AG04450 (cell line): ENCODE results near the gene JTB. TPM values are rescaled to one million over a fixed set of nuclear protein-coding genes. Genes with fewer than 3 reads are reported as not detected.

Source experiments
- CTCF ChIA-PET: fragments of 300-600, 350-600 bp; formaldehyde crosslinking; extraction: SDS; loops from one replicate; lab custom pipeline; 2022; ENCODE audit warnings: antibody characterized with exemption, inconsistent platforms; lab: Charles Lee
- POLR2A ChIA-PET: fragments of 350-600 bp; formaldehyde crosslinking; extraction: SDS; loops from one replicate; lab custom pipeline; 2021; ENCODE audit warnings: antibody characterized with exemption, inconsistent platforms; lab: Yijun Ruan, JAX
- DNase-seq: peaks from one replicate; pipeline ENCODE4 v3.0.0-alpha.2; 2011; ENCODE audit warnings: low read depth, low spot score
- H3K27ac ChIP-seq: one replicate; pipeline ENCODE4 v1.5.1; 2012; ENCODE audit warnings: low read depth, low read length, control low read depth
- H3K27me3 ChIP-seq: one replicate; pipeline ENCODE4 v1.6.0; 2012; ENCODE audit warnings: low read length; ENCODE audit not compliant: control insufficient read depth, insufficient read depth
- H3K4me3 ChIP-seq: 2 replicates; pipeline ENCODE4 v1.5.1; 2011; ENCODE audit warnings: mild to moderate bottlenecking, low read depth, low read length, control low read depth
- H3K9me3 ChIP-seq: 2 replicates; pipeline ENCODE4 v1.5.1; 2012; ENCODE audit warnings: low read length; ENCODE audit not compliant: control insufficient read depth, insufficient read depth
- polyA plus RNA-seq: library from polyadenylated mRNA; depleted of rRNA; stranded (reverse); fragments of >200 nt; gene quantifications from 2 replicates; pipeline ENCODE4 v1.2.3, GENCODE V29; 2011
- TF ChIP-seq, protein P1 (sequence below): IDR thresholded peaks from 2 replicates; pipeline ENCODE4 v1.5.1; 2011; ENCODE audit warnings: low read depth, low read length, control low read depth, inconsistent platforms

Gene JTB
- polyA plus RNA-seq, 1 experiment: 160 TPM

DNA sequence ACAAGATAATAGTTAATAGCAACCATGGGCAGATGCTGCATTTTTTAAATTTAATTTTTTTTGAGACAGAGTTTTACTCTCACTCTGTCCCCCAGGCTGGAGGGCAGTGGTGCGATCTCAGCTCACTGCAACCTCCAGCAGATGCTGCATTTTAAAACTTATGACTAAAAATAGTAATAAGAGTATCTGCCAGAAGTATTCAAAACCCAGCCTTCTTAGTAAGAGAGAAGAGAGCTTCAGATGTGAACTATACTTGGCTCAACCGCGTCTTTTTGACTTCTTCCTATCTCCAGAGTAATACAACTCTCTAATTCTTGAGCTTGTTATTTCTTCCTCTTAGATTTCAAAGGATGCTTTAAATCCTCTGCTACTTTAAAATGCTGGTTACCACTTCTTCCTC, 17.7 kb upstream of the JTB start:
- ChIA-PET POLR2A (interaction anchor here (0.6 to 1.2 kb wide), 2 partner anchors 18 to 275 kb away, joined by 3 to 6 read pairs; partner anchors contain the start of gene JTB), CTCF (interaction anchor here (1.2 kb wide), 1 partner anchor 171 kb away, joined by 3 read pairs; no protein-coding TSS in a partner anchor)
- Histone ChIP-seq H3K27me3 (no peaks in the 10 kb centered on the region), H3K27ac (no peak overlapping the region), H3K9me3 (no peaks in the 10 kb centered on the region), H3K4me3 (no peak overlapping the region)
- TF ChIP-seq, protein P1, sequence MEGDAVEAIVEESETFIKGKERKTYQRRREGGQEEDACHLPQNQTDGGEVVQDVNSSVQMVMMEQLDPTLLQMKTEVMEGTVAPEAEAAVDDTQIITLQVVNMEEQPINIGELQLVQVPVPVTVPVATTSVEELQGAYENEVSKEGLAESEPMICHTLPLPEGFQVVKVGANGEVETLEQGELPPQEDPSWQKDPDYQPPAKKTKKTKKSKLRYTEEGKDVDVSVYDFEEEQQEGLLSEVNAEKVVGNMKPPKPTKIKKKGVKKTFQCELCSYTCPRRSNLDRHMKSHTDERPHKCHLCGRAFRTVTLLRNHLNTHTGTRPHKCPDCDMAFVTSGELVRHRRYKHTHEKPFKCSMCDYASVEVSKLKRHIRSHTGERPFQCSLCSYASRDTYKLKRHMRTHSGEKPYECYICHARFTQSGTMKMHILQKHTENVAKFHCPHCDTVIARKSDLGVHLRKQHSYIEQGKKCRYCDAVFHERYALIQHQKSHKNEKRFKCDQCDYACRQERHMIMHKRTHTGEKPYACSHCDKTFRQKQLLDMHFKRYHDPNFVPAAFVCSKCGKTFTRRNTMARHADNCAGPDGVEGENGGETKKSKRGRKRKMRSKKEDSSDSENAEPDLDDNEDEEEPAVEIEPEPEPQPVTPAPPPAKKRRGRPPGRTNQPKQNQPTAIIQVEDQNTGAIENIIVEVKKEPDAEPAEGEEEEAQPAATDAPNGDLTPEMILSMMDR: no peak
- no peak for DNase-seq

DNA sequence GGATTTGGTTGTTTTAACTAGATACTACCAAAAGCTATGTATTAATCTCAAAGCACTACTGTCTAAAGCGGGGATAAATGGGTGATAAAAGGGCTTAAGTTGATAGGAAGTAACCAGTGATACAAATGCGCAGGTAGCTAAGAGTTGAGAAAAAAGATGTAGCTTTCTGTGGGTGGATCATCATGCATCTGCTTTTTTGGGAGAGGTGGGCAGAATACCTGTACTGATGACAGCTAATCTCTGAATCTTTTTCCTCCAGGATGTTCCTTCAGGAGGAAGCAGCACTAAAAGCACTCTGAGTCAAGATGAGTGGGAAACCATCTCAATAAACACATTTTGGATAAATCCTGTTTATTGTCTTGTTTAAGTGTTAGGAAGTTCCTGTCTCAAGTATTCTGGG, 14.3 kb upstream of the JTB start:
- CTCF ChIA-PET: interaction anchor here (0.6 kb wide), 1 partner anchor 358 kb away, joined by 3 read pairs; the partner anchor contains the start of gene CHTOP

DNA sequence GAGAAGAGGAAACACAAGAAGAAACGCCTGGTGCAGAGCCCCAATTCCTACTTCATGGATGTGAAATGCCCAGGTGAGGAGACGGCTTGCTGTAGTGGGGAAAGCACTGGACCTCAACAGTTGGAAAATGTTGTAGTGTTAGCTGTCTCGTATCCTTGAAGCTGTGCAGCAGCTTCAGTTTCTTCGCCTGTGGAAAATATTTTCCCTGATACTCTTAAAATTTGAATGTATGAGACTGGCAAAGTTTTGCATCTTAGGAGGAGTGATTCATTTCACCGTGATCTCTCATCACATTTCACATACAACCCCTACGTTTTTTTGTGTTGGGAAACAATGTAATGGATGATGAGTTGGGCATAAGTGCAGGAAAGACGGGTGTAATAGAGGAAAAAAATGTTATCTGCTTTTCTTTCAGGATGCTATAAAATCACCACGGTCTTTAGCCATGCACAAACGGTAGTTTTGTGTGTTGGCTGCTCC, 13.7 kb upstream of the JTB start:
- CTCF ChIA-PET: interaction anchor here (0.6 to 1.5 kb wide), 2 partner anchors 24 to 358 kb away, joined by 3 to 5 read pairs; partner anchors contain the start of genes CHTOP and CREB3L4
- H3K9me3 ChIP-seq: no peaks in the 10 kb centered on the region; the same call in 1 of the 2 replicates
- peak overlapping the region; percentile 83 for H3K27ac ChIP-seq
- DNase-seq: no peak
- H3K27me3 ChIP-seq: no peaks in the 10 kb centered on the region
- POLR2A ChIA-PET: interaction anchor here (0.6 to 2.3 kb wide), 12 partner anchors 8 to 423 kb away, joined by 3 to 35 read pairs (median 12); partner anchors contain the start of genes CREB3L4, DENND4B, JTB and NUP210L
- TF ChIP-seq, protein P1: no peak
- H3K4me3 ChIP-seq: peak overlapping the region; percentile 88

More for the DNA sequence above, 14.3 kb upstream of the JTB start:
- POLR2A ChIA-PET: interaction anchor here (2.3 kb wide), 1 partner anchor 229 kb away, joined by 20 read pairs; the partner anchor contains the start of gene UBAP2L
- Histone ChIP-seq H3K27ac (no peak overlapping the region), H3K27me3 (no peaks in the 10 kb centered on the region), H3K4me3 (peak overlapping the region; percentile 88), H3K9me3 (no peaks in the 10 kb centered on the region; the same call in 1 of the 2 replicates)
- no peak for DNase-seq
- TF ChIP-seq, protein P1: no peak

DNA sequence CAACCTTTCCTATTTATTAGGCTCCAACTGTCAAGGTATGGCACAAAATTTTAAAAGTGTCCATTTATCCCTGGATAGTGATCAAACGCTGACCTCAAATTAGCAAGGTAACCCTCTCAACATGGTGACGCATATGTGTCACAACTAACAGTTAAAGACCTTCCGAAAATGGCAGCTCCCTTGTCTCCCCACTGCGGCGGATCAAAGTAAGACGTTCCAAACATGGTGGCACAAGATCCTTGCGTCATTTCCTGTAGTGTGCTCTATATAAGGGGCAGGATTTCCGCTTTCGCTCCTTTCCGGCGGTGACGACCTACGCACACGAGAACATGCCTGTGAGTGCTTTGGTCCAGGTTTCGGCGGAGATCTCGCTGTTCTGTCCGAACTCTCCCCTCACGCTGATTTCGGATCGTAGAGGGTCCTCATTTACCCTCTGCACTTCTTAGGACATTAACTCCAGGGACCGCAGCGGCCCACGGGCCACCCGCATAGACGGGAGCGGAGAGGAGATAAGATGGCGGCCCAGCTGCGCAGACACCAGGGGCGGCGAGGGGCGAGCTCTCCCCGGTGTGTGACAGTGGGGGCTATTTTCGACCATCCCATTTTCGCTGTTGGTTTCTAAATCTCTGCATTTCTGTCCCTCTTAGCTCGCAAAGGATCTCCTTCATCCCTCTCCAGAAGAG, 13.1 kb upstream of the JTB start, which contains the start of gene RPS27:
RPS27 (plus strand) TSS at position 295 of the 683 bp plus-strand sequence; CDS start at position 330, 35 bp downstream.
- Histone ChIP-seq H3K4me3 (peak within 1 kb of the TSS; percentile 88), H3K27me3 (no peaks in the 10 kb centered on the region), H3K27ac (peak within 1 kb of the TSS; percentile 83), H3K9me3 (no peaks in the 10 kb centered on the region; the same call in 1 of the 2 replicates)
- TF ChIP-seq, protein P1: no peak
- ChIA-PET CTCF (interaction anchor here (1.5 kb wide), 1 partner anchor 23 kb away, joined by 5 read pairs; the partner anchor contains the start of gene CREB3L4), POLR2A (interaction anchor here (0.5 to 2.3 kb wide), 49 partner anchors 9 to 456 kb away, joined by 3 to 35 read pairs (median 5); partner anchors contain the start of genes CREB3L4, CRTC2, DENND4B and INTS3)
- DNase-seq: peak; percentile 96
